Astrocyte of the spinal cord (primary cell): Measurements from ENCODE around the gene TFE3.

Experiments
- DNase-seq: peaks from one replicate; pipeline ENCODE4 v3.0.0; 2011; ENCODE audit warnings: low read depth, low spot score
- H3K4me3 ChIP-seq: 2 replicates; pipeline ENCODE4 v1.5.1; 2011; ENCODE audit warnings: low read depth, mild to moderate bottlenecking, low read length, moderate library complexity
- CTCF ChIP-seq: IDR thresholded peaks from 2 replicates; pipeline ENCODE4 v1.5.1; 2012; ENCODE audit warnings: low read depth, mild to moderate bottlenecking, low read length, inconsistent platforms
- in situ Hi-C: cut with HindIII; loops from 2 replicates; pipeline ENCODE4 v1.10.0; 2017; ENCODE audit warnings: low sequenced_read_pairs

The TFE3 gene

GRCh38 chrX:49067285-49068120 is 24.3 kb upstream of the TFE3 start:
- in situ Hi-C loops, result no loop called here
- TF ChIP-seq CTCF, result no peak
- DNase-seq, result no peak
- H3K4me3 ChIP-seq, result no peak overlapping the region

GRCh38 chrX:49066690-49067089 is 23.5 kb upstream of the TFE3 start:
- in situ Hi-C loops, result no loop called here
- DNase-seq, result no peak
- TF ChIP-seq CTCF, result no peak
- no peak overlapping the region for H3K4me3 ChIP-seq

- H3K4me3 ChIP-seq, result no peak overlapping the region
- no peak for TF ChIP-seq CTCF
- DNase-seq, result no peak
- in situ Hi-C loops, result no loop called here
These were observed 23.1 kb upstream of the TFE3 start for GRCh38 chrX:49066278-49066677.

GRCh38 chrX:49064735-49065134 is 21.6 kb upstream of the TFE3 start:
- TF ChIP-seq CTCF, result no peak
- no peak for DNase-seq
- in situ Hi-C loops, result no loop called here
- no peak overlapping the region for H3K4me3 ChIP-seq

GRCh38 chrX:49064303-49064702 is 21.1 kb upstream of the TFE3 start:
- DNase-seq, result no peak
- no peak for TF ChIP-seq CTCF
- H3K4me3 ChIP-seq, result no peak overlapping the region
- in situ Hi-C loops, result no loop called here

- no peak for DNase-seq
- TF ChIP-seq CTCF, result no peak
- in situ Hi-C loops, result no loop called here
- H3K4me3 ChIP-seq, result no peak overlapping the region
These were observed 20.6 kb upstream of the TFE3 start for GRCh38 chrX:49063715-49064114.
